GM18873 (cell line): ENCODE results near the gene PAX9.

Experiments
- ATAC-seq: cut with Tn5 transposase; IDR thresholded peaks from one replicate; pipeline ENCODE4 v1.9.1; 2021; ENCODE audit warnings: mild to moderate bottlenecking, moderate library complexity, moderate number of reproducible peaks; ENCODE audit not compliant: unreplicated experiment, low FRiP score

The PAX9 gene

GRCh38 chr14:36723530-36723929, 61.9 kb downstream of the PAX9 start:
- ATAC-seq = no peak

GRCh38 chr14:36724162-36724561, 62.5 kb downstream of the PAX9 start:
- ATAC-seq = no peak

GRCh38 chr14:36726128-36726527, 64.5 kb downstream of the PAX9 start:
- no peak for ATAC-seq
